ENCODE results near the gene HUNK. TPM values are rescaled to one million over a fixed set of nuclear protein-coding genes. Genes with fewer than 3 reads are reported as not detected.

HUNK gene
- total RNA-seq, 1 donor from 2014 or later, result 0.77 TPM

DNA sequence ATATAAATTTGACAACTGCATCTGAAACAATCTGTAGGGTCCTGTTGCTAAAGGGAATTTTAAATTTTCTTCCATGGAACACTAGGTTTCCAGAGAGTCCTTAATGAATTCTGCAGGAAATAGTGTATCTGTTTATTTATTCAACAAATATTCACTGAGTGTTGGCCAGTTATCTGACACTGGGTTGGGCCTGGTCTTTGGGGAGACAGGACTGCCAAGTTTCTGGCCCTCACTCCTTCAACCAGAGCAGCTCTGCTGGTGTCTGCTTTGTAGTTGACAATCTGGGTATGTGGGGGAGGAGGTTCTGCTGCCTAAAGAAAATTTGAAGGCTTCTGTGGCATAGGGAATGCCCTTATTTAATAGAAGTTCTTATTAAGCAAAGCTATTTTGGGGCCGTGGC is 26.1 kb upstream of the HUNK start:
- no peak for DNase-seq (ENCODE audit: low read depth)
- no peaks in the 10 kb centered on the region for H3K79me2 ChIP-seq (ENCODE audit: insufficient read depth, low read length)
- no peaks in the 10 kb centered on the region for H3K9me3 Mint-ChIP-seq (ENCODE audit: unreplicated experiment)
- TF ChIP-seq EZH2 (IDR thresholded peaks at IDR 0.05; ENCODE audit: insufficient read depth, low read length), result no peak
- TF ChIP-seq, protein P1, sequence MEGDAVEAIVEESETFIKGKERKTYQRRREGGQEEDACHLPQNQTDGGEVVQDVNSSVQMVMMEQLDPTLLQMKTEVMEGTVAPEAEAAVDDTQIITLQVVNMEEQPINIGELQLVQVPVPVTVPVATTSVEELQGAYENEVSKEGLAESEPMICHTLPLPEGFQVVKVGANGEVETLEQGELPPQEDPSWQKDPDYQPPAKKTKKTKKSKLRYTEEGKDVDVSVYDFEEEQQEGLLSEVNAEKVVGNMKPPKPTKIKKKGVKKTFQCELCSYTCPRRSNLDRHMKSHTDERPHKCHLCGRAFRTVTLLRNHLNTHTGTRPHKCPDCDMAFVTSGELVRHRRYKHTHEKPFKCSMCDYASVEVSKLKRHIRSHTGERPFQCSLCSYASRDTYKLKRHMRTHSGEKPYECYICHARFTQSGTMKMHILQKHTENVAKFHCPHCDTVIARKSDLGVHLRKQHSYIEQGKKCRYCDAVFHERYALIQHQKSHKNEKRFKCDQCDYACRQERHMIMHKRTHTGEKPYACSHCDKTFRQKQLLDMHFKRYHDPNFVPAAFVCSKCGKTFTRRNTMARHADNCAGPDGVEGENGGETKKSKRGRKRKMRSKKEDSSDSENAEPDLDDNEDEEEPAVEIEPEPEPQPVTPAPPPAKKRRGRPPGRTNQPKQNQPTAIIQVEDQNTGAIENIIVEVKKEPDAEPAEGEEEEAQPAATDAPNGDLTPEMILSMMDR (IDR thresholded peaks at IDR 0.05; ENCODE audit: insufficient read depth, low read depth, low read length), result no peak
- no peak overlapping the region for H3K4me2 ChIP-seq (ENCODE audit: low read length)
- no peaks in the 10 kb centered on the region for H3K36me3 ChIP-seq (ENCODE audit: insufficient read depth, low read length)
- no peak overlapping the region for H3K27ac Mint-ChIP-seq (ENCODE audit: unreplicated experiment)
- H3K4me3 ChIP-seq (ENCODE audit: insufficient read depth, low read depth, low read length), result no peak overlapping the region
- H3K4me1 ChIP-seq (ENCODE audit: insufficient read depth, low read length), result no peaks in the 10 kb centered on the region
- H3K27ac ChIP-seq (ENCODE audit: low read depth, low read length), result no peak overlapping the region
- no peak overlapping the region for H3K9ac ChIP-seq (ENCODE audit: low read length)
- H3K9me3 ChIP-seq (ENCODE audit: insufficient read depth, low read depth, low read length), result no peaks in the 10 kb centered on the region
- no peak overlapping the region for H2AFZ ChIP-seq (ENCODE audit: low read depth, low read length)
- no peaks in the 10 kb centered on the region for H4K20me1 ChIP-seq (ENCODE audit: insufficient read depth, low read length)
- no peak for FAIRE-seq
- H3K27me3 Mint-ChIP-seq (ENCODE audit: low read depth, unreplicated experiment), result peaks cover 5% of the 10 kb centered on the region
- no peaks in the 10 kb centered on the region for H3K36me3 Mint-ChIP-seq (ENCODE audit: low read depth, unreplicated experiment)
- H3K4me1 Mint-ChIP-seq (ENCODE audit: low read depth, unreplicated experiment), result no peaks in the 10 kb centered on the region
- H3K4me3 Mint-ChIP-seq (ENCODE audit: unreplicated experiment), result no peak overlapping the region
- H3K27me3 ChIP-seq (ENCODE audit: insufficient read depth, low read length), result no peaks in the 10 kb centered on the region

DNA sequence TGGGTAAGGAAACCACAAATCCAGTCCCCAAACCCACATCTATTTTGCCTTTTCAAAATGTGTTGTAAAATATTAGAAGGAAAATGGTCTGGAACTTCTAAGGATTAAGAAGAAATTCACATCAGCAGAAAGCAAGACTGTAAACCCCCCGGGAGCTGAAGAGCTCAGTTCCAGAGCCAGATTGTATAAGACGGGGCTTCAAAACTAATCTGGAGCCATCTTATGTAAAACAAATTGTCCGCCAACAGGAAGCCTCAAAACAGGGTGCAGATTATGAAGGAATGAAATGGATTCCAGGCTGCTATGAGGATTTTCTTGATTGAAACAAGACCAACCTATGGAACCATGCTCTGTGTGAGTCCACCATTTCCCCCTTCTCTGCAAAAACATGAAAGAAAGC is 25.1 kb upstream of the HUNK start:
- H3K9ac ChIP-seq (ENCODE audit: low read length), result no peak overlapping the region
- peaks cover 3% of the 10 kb centered on the region for H3K9me3 Mint-ChIP-seq (ENCODE audit: unreplicated experiment)
- no peaks in the 10 kb centered on the region for H3K4me1 ChIP-seq (ENCODE audit: insufficient read depth, low read length)
- H3K27ac ChIP-seq (ENCODE audit: low read depth, low read length), result no peak overlapping the region
- FAIRE-seq (no peak), DNase-seq (ENCODE audit: low read depth) (no peak)
- no peak overlapping the region for H3K4me2 ChIP-seq (ENCODE audit: low read length)
- H3K4me3 Mint-ChIP-seq (ENCODE audit: unreplicated experiment), result no peak overlapping the region
- H3K9me3 ChIP-seq (ENCODE audit: insufficient read depth, low read depth, low read length), result no peaks in the 10 kb centered on the region
- no peaks in the 10 kb centered on the region for H4K20me1 ChIP-seq (ENCODE audit: insufficient read depth, low read length)
- TF ChIP-seq, protein P1 (IDR thresholded peaks at IDR 0.05; ENCODE audit: insufficient read depth, low read depth, low read length), result no peak
- no peak for TF ChIP-seq EZH2 (IDR thresholded peaks at IDR 0.05; ENCODE audit: insufficient read depth, low read length)
- no peak overlapping the region for H2AFZ ChIP-seq (ENCODE audit: low read depth, low read length)
- no peaks in the 10 kb centered on the region for H3K36me3 Mint-ChIP-seq (ENCODE audit: low read depth, unreplicated experiment)
- no peak overlapping the region for H3K4me3 ChIP-seq (ENCODE audit: insufficient read depth, low read depth, low read length)
- H3K4me1 Mint-ChIP-seq (ENCODE audit: low read depth, unreplicated experiment), result no peaks in the 10 kb centered on the region
- no peaks in the 10 kb centered on the region for H3K79me2 ChIP-seq (ENCODE audit: insufficient read depth, low read length)
- H3K36me3 ChIP-seq (ENCODE audit: insufficient read depth, low read length), result no peaks in the 10 kb centered on the region
- peaks cover 1% of the 10 kb centered on the region for H3K27me3 Mint-ChIP-seq (ENCODE audit: low read depth, unreplicated experiment)
- no peaks in the 10 kb centered on the region for H3K27me3 ChIP-seq (ENCODE audit: insufficient read depth, low read length)
- H3K27ac Mint-ChIP-seq (ENCODE audit: unreplicated experiment), result no peak overlapping the region

DNA sequence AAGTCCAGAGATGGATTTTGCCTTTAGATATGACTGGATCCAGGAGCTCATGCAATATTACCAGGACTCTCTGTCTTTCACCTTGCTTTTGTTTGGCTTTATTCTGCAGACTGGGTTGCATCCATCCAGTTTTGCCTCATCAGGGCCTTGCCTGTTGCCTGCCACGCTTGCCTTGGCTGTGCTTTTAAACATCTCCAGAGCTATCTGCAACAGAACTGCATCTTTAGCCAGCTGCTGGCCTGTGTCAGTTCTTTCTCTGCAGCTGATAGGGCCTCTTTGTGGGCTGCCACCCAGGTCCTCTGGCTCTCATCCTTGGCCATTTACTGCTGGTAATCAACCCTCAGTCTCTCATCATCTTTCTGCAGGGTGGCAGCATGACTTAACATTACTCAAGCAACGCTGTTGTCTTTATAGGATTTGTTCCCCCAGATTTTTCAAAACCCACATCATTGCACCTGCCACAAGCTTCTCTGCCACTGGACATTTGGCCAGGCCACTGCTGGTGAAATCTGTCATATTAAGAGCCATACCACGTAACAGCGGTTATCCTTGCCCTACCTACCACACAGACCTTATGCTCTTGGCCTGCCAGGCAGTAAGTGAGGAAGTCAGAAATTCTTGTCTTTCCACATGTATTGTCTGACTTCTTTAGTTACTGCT is 24.4 kb upstream of the HUNK start:
- Histone ChIP-seq H4K20me1 (ENCODE audit: insufficient read depth, low read length) (no peaks in the 10 kb centered on the region), H3K36me3 (ENCODE audit: insufficient read depth, low read length) (no peaks in the 10 kb centered on the region), H3K9ac (ENCODE audit: low read length) (no peak overlapping the region), H3K9me3 (ENCODE audit: insufficient read depth, low read depth, low read length) (no peaks in the 10 kb centered on the region), H3K27ac (ENCODE audit: low read depth, low read length) (no peak overlapping the region), H3K4me3 (ENCODE audit: insufficient read depth, low read depth, low read length) (no peak overlapping the region), H3K27me3 (ENCODE audit: insufficient read depth, low read length) (no peaks in the 10 kb centered on the region), H3K4me1 (ENCODE audit: insufficient read depth, low read length) (no peaks in the 10 kb centered on the region), H3K79me2 (ENCODE audit: insufficient read depth, low read length) (no peaks in the 10 kb centered on the region), H2AFZ (ENCODE audit: low read depth, low read length) (no peak overlapping the region), H3K4me2 (ENCODE audit: low read length) (no peak overlapping the region)
- peaks cover 3% of the 10 kb centered on the region for H3K9me3 Mint-ChIP-seq (ENCODE audit: unreplicated experiment)
- H3K27ac Mint-ChIP-seq (ENCODE audit: unreplicated experiment), result no peak overlapping the region
- no peaks in the 10 kb centered on the region for H3K4me1 Mint-ChIP-seq (ENCODE audit: low read depth, unreplicated experiment)
- H3K36me3 Mint-ChIP-seq (ENCODE audit: low read depth, unreplicated experiment), result no peaks in the 10 kb centered on the region
- DNase-seq (ENCODE audit: low read depth) (no peak), FAIRE-seq (no peak)
- H3K27me3 Mint-ChIP-seq (ENCODE audit: low read depth, unreplicated experiment), result peaks cover 1% of the 10 kb centered on the region
- no peak for TF ChIP-seq EZH2 (IDR thresholded peaks at IDR 0.05; ENCODE audit: insufficient read depth, low read length)
- TF ChIP-seq, protein P1 (IDR thresholded peaks at IDR 0.05; ENCODE audit: insufficient read depth, low read depth, low read length), result no peak
- no peak overlapping the region for H3K4me3 Mint-ChIP-seq (ENCODE audit: unreplicated experiment)

All from astrocyte (in vitro differentiated cells and primary cell).